GM23338 (cell line): ENCODE measurements around the gene LPO. TPM values are rescaled to one million over a fixed set of nuclear protein-coding genes. Genes with fewer than 3 reads are reported as not detected.

Experiments
- ATAC-seq: fragments of 200-7000 bp; cut with Tn5 transposase; 3 replicates; pipeline ENCODE4 v1.9.1; 2020
- DNase-seq: peaks from one replicate; pipeline ENCODE4 v3.0.0-alpha.2; 2015; ENCODE audit warnings: low spot score
- H2AFZ ChIP-seq: fragments of 200-600 bp; sonication (generic); 2 replicates; pipeline ENCODE4 v1.8.0; 2016; ENCODE audit warnings: antibody characterized with exemption, mild to moderate bottlenecking, moderate library complexity
- H3F3A ChIP-seq: fragments of 200-600 bp; sonication (generic); replicated peaks from 2 replicates; pipeline ENCODE4 v1.8.0; 2017; ENCODE audit warnings: antibody characterized with exemption, mixed run types, low read depth
- H3K27ac ChIP-seq: fragments of 200-600 bp; sonication (generic); 2 replicates; pipeline ENCODE4 v1.6.1; 2016; ENCODE audit warnings: low read depth
- H3K27me3 ChIP-seq: fragments of 200-600 bp; sonication (generic); 2 replicates; pipeline ENCODE4 v1.8.0; 2016; ENCODE audit warnings: mild to moderate bottlenecking, mixed run types, moderate library complexity; ENCODE audit not compliant: insufficient read depth
- H3K36me3 ChIP-seq: fragments of 200-600 bp; sonication (generic); 2 replicates; pipeline ENCODE4 v1.8.0; 2016; ENCODE audit warnings: mild to moderate bottlenecking; ENCODE audit not compliant: insufficient read depth
- H3K4me1 ChIP-seq: fragments of 200-600 bp; sonication (generic); 2 replicates; pipeline ENCODE4 v1.8.0; 2016; ENCODE audit warnings: mild to moderate bottlenecking, moderate library complexity; ENCODE audit not compliant: insufficient read depth
- H3K4me2 ChIP-seq: fragments of 200-600 bp; sonication (generic); 2 replicates; pipeline ENCODE4 v1.7.1; 2017; ENCODE audit warnings: mixed run types
- H3K4me3 ChIP-seq: fragments of 200-600 bp; sonication (generic); 2 replicates; pipeline ENCODE4 v1.6.1; 2016; ENCODE audit warnings: mixed run types
- H3K79me2 ChIP-seq: fragments of 200-600 bp; sonication (generic); replicated peaks from 2 replicates; pipeline ENCODE4 v1.8.0; 2017; ENCODE audit warnings: mild to moderate bottlenecking; ENCODE audit not compliant: insufficient read depth
- H3K9me2 ChIP-seq: fragments of 200-600 bp; sonication (generic); 2 replicates; pipeline ENCODE4 v1.8.0; 2017; ENCODE audit not compliant: insufficient read depth
- H4K20me1 ChIP-seq: fragments of 200-600 bp; sonication (generic); replicated peaks from 2 replicates; pipeline ENCODE4 v1.8.0; 2017; ENCODE audit warnings: mild to moderate bottlenecking; ENCODE audit not compliant: insufficient read depth
- H3K27ac Mint-ChIP-seq: 2 replicates; pipeline ENCODE4 v1.8.0; 2020; ENCODE audit warnings: inconsistent platforms, mild to moderate bottlenecking, moderate library complexity, mixed read lengths
- H3K27me3 Mint-ChIP-seq: 3 replicates; pipeline ENCODE4 v1.8.0; 2022; ENCODE audit warnings: low read depth, mild to moderate bottlenecking, moderate library complexity, mixed read lengths, inconsistent platforms; ENCODE audit not compliant: insufficient read depth, poor library complexity
- H3K36me3 Mint-ChIP-seq: 3 replicates; pipeline ENCODE4 v1.8.0; 2021; ENCODE audit warnings: low read depth, mild to moderate bottlenecking, inconsistent platforms, moderate library complexity, mixed read lengths
- H3K4me1 Mint-ChIP-seq: 3 replicates; pipeline ENCODE4 v1.8.0; 2020; ENCODE audit warnings: mild to moderate bottlenecking, inconsistent platforms, mixed read lengths
- H3K4me3 Mint-ChIP-seq: 3 replicates; pipeline ENCODE4 v1.8.0; 2021; ENCODE audit warnings: moderate library complexity, mild to moderate bottlenecking, inconsistent platforms, mixed read lengths
- H3K9me3 Mint-ChIP-seq: 3 replicates; pipeline ENCODE4 v1.8.0; 2020; ENCODE audit warnings: moderate library complexity, mild to moderate bottlenecking, inconsistent platforms, mixed read lengths
- CREB1 ChIP-seq: fragments of 250-450 bp; sonication (Bioruptor Pico); IDR thresholded peaks from 2 replicates; pipeline ENCODE4 v1.5.0; 2020; ENCODE audit warnings: low read depth, mild to moderate bottlenecking, moderate library complexity
- ETS1 ChIP-seq: IDR thresholded peaks from 2 replicates; pipeline ENCODE4 v1.6.1; 2016; ENCODE audit warnings: antibody characterized with exemption
- EZH2 ChIP-seq: fragments of 200-600 bp; sonication (generic); IDR thresholded peaks from one replicate; pipeline ENCODE4 v1.8.0; 2017; ENCODE audit warnings: antibody characterized with exemption, mild to moderate bottlenecking, low read depth; ENCODE audit not compliant: unreplicated experiment
- EZH2phosphoT487 ChIP-seq: fragments of 200-600 bp; sonication (generic); IDR thresholded peaks from one replicate; pipeline ENCODE4 v1.8.1; 2018; ENCODE audit warnings: antibody characterized with exemption; ENCODE audit not compliant: unreplicated experiment
- JUNB ChIP-seq: IDR thresholded peaks from one replicate; pipeline ENCODE4 v1.6.1; 2016; ENCODE audit warnings: antibody characterized with exemption; ENCODE audit not compliant: unreplicated experiment
- NANOG ChIP-seq: IDR thresholded peaks from 2 replicates; pipeline ENCODE4 v1.6.1; 2016; ENCODE audit warnings: antibody characterized with exemption, borderline replicate concordance
- POLR2AphosphoS5 ChIP-seq: IDR thresholded peaks from 2 replicates; pipeline ENCODE4 v1.6.1; 2016; ENCODE audit warnings: antibody characterized with exemption, low read depth
- STAT1 ChIP-seq: IDR thresholded peaks from one replicate; pipeline ENCODE4 v1.6.1; 2016; ENCODE audit warnings: antibody characterized with exemption; ENCODE audit not compliant: unreplicated experiment
- ZNF114 ChIP-seq: fragments of 250-450 bp; sonication (Bioruptor Pico); IDR thresholded peaks from 2 replicates; pipeline ENCODE4 v1.5.0; 2020; ENCODE audit warnings: mild to moderate bottlenecking, moderate library complexity
- ZNF331 ChIP-seq: fragments of 250-450 bp; sonication (Bioruptor Pico); IDR thresholded peaks from 2 replicates; pipeline ENCODE4 v1.5.0; 2020; ENCODE audit warnings: low read depth, mild to moderate bottlenecking, moderate library complexity
- polyA plus RNA-seq: library from polyadenylated mRNA; unstranded; fragments of >200 nt; fragmentation: Nextera tagmentation; extraction: Ambion mirVana; gene quantifications from 2 replicates; pipeline ENCODE4 v1.2.1, GENCODE V29; 2016
- total RNA-seq: library from RNA; depleted of rRNA; stranded (reverse); fragments of >200 nt; shearing (Covaris generic); gene quantifications from 2 replicates; pipeline ENCODE4 v1.2.3, GENCODE V29; 2014
- TF ChIP-seq, protein P1 (sequence below): fragments of 250-450 bp; sonication (Bioruptor Pico); IDR thresholded peaks from 2 replicates; pipeline ENCODE4 v1.5.0; 2020; ENCODE audit warnings: mild to moderate bottlenecking, moderate library complexity
- TF ChIP-seq, protein P2 (sequence below): IDR thresholded peaks from one replicate; pipeline ENCODE4 v1.6.1; 2018; ENCODE audit warnings: antibody characterized with exemption; ENCODE audit not compliant: unreplicated experiment
- TF ChIP-seq, protein P3 (sequence below), 2 experiments: fragments of 200-600 bp in 1 of 2; sonication (generic) in 1 of 2; conservative IDR thresholded peaks; 2 replicates each; pipeline versions ENCODE4 v1.5.1 to v1.6.1; 2016 to 2017; ENCODE audit warnings: antibody characterized with exemption in 2 of 2, low read depth in 2 of 2, mild to moderate bottlenecking in 2 of 2, moderate library complexity in 1 of 2

Gene LPO
- total and polyA plus RNA-seq, 2 experiments from 2014 or later, result 0.13 to 0.35 TPM

DNA sequence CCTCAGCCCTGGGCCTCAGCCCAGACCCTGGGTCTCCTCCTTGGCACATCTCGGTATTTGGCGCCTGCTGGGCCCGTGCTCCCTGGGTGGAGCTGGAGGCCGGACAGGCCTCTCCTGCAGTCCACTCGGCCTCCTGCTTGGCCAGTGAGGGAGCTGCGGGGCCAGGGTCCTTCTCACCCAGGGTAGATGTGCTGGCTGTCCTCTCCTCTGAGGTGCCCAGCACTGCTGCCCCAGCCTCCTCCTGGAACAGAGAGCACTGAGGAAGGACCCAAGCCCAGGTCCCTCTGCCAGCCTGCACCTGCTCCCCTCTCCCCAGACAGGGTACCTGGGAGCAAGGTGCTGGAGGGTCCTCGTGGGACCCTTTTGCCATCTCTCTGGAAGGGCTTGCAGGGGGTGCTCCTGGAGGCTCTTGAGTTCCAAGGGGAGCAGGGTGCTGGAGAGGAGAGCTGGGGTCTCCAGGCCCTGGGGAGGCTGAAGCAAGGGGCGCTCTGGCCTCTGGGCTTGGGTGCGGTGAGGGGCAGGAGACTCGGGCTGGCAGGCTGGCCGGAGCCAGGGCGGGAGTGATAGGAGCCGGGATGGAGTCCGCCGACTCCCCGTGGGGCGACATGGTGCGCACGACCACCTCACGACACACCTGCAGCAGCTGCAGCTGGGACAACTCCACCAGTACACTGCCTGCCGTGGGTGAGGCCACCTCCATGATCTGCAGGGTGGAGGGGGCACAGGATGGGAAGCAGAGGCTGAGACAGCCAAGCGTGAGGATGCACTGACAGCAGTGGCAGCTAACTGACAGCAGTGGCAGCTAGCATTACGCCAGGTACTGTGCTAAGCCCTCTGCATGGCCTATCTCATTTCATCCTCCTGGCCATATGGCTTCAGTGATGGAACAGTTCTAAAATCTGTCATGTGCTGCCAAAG lies 72.4 kb downstream of the LPO start:
- Mint-ChIP-seq H3K9me3 (no peaks in the 10 kb centered on the region), H3K27me3 (peaks cover 3% of the 10 kb centered on the region), H3K36me3 (no peaks in the 10 kb centered on the region), H3K4me1 (peaks cover 21% of the 10 kb centered on the region), H3K27ac (no peak overlapping the region), H3K4me3 (no peak overlapping the region)
- DNase-seq (no peak), ATAC-seq (no peak)
- Histone ChIP-seq H3K4me2 (no peak overlapping the region), H3F3A (no peaks in the 10 kb centered on the region), H3K79me2 (no peaks in the 10 kb centered on the region), H3K27ac (no peak overlapping the region), H3K27me3 (no peaks in the 10 kb centered on the region), H3K9me2 (no peaks in the 10 kb centered on the region), H3K36me3 (no peaks in the 10 kb centered on the region), H4K20me1 (no peaks in the 10 kb centered on the region), H2AFZ (no peak overlapping the region), H3K4me1 (no peaks in the 10 kb centered on the region; the same call in 1 of the 2 replicates), H3K4me3 (no peak overlapping the region)
- TF ChIP-seq STAT1 (no peak), EZH2 (no peak), JUNB (no peak), ZNF114 (CRISPR knock-in tag) (no peak), NANOG (no peak), ZNF331 (CRISPR knock-in tag) (no peak), POLR2AphosphoS5 (no peak), ETS1 (no peak), EZH2phosphoT487 (no peak), CREB1 (CRISPR knock-in tag) (no peak)
- TF ChIP-seq, protein P1, sequence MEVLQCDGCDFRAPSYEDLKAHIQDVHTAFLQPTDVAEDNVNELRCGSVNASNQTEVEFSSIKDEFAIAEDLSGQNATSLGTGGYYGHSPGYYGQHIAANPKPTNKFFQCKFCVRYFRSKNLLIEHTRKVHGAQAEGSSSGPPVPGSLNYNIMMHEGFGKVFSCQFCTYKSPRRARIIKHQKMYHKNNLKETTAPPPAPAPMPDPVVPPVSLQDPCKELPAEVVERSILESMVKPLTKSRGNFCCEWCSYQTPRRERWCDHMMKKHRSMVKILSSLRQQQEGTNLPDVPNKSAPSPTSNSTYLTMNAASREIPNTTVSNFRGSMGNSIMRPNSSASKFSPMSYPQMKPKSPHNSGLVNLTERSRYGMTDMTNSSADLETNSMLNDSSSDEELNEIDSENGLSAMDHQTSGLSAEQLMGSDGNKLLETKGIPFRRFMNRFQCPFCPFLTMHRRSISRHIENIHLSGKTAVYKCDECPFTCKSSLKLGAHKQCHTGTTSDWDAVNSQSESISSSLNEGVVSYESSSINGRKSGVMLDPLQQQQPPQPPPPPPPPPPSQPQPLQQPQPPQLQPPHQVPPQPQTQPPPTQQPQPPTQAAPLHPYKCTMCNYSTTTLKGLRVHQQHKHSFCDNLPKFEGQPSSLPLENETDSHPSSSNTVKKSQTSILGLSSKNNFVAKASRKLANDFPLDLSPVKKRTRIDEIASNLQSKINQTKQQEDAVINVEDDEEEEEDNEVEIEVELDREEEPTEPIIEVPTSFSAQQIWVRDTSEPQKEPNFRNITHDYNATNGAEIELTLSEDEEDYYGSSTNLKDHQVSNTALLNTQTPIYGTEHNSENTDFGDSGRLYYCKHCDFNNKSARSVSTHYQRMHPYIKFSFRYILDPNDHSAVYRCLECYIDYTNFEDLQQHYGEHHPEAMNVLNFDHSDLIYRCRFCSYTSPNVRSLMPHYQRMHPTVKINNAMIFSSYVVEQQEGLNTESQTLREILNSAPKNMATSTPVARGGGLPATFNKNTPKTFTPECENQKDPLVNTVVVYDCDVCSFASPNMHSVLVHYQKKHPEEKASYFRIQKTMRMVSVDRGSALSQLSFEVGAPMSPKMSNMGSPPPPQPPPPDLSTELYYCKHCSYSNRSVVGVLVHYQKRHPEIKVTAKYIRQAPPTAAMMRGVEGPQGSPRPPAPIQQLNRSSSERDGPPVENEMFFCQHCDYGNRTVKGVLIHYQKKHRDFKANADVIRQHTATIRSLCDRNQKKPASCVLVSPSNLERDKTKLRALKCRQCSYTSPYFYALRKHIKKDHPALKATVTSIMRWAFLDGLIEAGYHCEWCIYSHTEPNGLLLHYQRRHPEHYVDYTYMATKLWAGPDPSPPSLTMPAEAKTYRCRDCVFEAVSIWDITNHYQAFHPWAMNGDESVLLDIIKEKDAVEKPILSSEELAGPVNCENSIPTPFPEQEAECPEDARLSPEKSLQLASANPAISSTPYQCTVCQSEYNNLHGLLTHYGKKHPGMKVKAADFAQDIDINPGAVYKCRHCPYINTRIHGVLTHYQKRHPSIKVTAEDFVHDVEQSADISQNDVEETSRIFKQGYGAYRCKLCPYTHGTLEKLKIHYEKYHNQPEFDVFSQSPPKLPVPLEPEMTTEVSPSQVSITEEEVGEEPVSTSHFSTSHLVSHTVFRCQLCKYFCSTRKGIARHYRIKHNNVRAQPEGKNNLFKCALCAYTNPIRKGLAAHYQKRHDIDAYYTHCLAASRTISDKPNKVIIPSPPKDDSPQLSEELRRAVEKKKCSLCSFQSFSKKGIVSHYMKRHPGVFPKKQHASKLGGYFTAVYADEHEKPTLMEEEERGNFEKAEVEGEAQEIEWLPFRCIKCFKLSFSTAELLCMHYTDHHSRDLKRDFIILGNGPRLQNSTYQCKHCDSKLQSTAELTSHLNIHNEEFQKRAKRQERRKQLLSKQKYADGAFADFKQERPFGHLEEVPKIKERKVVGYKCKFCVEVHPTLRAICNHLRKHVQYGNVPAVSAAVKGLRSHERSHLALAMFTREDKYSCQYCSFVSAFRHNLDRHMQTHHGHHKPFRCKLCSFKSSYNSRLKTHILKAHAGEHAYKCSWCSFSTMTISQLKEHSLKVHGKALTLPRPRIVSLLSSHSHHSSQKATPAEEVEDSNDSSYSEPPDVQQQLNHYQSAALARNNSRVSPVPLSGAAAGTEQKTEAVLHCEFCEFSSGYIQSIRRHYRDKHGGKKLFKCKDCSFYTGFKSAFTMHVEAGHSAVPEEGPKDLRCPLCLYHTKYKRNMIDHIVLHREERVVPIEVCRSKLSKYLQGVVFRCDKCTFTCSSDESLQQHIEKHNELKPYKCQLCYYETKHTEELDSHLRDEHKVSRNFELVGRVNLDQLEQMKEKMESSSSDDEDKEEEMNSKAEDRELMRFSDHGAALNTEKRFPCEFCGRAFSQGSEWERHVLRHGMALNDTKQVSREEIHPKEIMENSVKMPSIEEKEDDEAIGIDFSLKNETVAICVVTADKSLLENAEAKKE (CRISPR knock-in tag), result no peak
- TF ChIP-seq, protein P2, sequence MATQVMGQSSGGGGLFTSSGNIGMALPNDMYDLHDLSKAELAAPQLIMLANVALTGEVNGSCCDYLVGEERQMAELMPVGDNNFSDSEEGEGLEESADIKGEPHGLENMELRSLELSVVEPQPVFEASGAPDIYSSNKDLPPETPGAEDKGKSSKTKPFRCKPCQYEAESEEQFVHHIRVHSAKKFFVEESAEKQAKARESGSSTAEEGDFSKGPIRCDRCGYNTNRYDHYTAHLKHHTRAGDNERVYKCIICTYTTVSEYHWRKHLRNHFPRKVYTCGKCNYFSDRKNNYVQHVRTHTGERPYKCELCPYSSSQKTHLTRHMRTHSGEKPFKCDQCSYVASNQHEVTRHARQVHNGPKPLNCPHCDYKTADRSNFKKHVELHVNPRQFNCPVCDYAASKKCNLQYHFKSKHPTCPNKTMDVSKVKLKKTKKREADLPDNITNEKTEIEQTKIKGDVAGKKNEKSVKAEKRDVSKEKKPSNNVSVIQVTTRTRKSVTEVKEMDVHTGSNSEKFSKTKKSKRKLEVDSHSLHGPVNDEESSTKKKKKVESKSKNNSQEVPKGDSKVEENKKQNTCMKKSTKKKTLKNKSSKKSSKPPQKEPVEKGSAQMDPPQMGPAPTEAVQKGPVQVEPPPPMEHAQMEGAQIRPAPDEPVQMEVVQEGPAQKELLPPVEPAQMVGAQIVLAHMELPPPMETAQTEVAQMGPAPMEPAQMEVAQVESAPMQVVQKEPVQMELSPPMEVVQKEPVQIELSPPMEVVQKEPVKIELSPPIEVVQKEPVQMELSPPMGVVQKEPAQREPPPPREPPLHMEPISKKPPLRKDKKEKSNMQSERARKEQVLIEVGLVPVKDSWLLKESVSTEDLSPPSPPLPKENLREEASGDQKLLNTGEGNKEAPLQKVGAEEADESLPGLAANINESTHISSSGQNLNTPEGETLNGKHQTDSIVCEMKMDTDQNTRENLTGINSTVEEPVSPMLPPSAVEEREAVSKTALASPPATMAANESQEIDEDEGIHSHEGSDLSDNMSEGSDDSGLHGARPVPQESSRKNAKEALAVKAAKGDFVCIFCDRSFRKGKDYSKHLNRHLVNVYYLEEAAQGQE, result no peak
- TF ChIP-seq, protein P3, sequence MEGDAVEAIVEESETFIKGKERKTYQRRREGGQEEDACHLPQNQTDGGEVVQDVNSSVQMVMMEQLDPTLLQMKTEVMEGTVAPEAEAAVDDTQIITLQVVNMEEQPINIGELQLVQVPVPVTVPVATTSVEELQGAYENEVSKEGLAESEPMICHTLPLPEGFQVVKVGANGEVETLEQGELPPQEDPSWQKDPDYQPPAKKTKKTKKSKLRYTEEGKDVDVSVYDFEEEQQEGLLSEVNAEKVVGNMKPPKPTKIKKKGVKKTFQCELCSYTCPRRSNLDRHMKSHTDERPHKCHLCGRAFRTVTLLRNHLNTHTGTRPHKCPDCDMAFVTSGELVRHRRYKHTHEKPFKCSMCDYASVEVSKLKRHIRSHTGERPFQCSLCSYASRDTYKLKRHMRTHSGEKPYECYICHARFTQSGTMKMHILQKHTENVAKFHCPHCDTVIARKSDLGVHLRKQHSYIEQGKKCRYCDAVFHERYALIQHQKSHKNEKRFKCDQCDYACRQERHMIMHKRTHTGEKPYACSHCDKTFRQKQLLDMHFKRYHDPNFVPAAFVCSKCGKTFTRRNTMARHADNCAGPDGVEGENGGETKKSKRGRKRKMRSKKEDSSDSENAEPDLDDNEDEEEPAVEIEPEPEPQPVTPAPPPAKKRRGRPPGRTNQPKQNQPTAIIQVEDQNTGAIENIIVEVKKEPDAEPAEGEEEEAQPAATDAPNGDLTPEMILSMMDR (conservative IDR thresholded peaks at IDR 0.05; ENCODE audit: low read depth in 2 of 2), result no peak
